Cardiac muscle cell (in vitro differentiated cells and primary cell): ENCODE measurements around the gene KXD1. TPM values are rescaled to one million over a fixed set of nuclear protein-coding genes. Genes with fewer than 3 reads are reported as not detected.

Source experiments
- DNase-seq, 2 donors: peaks; one replicate each; pipeline versions ENCODE4 v3.0.0 to v3.0.0-alpha.2; 2010 to 2017; ENCODE audit warnings: low read depth in 1 of 2, low spot score in 1 of 2
- H3K27ac ChIP-seq: fragments of 200-600 bp; sonication (generic); 2 replicates; pipeline ENCODE4 v1.5.1; 2016
- H3K27me3 ChIP-seq: fragments of 200-600 bp; sonication (generic); 2 replicates; pipeline ENCODE4 v1.6.0; 2016; ENCODE audit warnings: control low read depth
- H3K36me3 ChIP-seq: fragments of 200-600 bp; sonication (generic); 2 replicates; pipeline ENCODE4 v1.5.1; 2016; ENCODE audit warnings: control low read depth
- H3K4me1 ChIP-seq: fragments of 200-600 bp; sonication (generic); 2 replicates; pipeline ENCODE4 v1.8.1; 2017; ENCODE audit warnings: low read depth, mild to moderate bottlenecking, mixed run types
- H3K4me3 ChIP-seq: fragments of 200-600 bp; sonication (generic); 2 replicates; pipeline ENCODE4 v1.5.1; 2016; ENCODE audit warnings: mild to moderate bottlenecking
- H3K9me3 ChIP-seq: fragments of 200-600 bp; sonication (generic); 2 replicates; pipeline ENCODE4 v1.5.1; 2017; ENCODE audit warnings: low read depth, mild to moderate bottlenecking, control low read depth
- CTCF ChIP-seq: IDR thresholded peaks from 2 replicates; pipeline ENCODE4 v1.5.1; 2012; ENCODE audit warnings: low read depth, mild to moderate bottlenecking, low read length
- polyA plus RNA-seq: library from polyadenylated mRNA; unstranded; fragments of >200 nt; fragmentation: Nextera tagmentation; extraction: Ambion mirVana; gene quantifications from 2 replicates; pipeline ENCODE4 v1.2.1, GENCODE V29; 2016
- total RNA-seq: library from RNA; depleted of rRNA; stranded (reverse); fragments of >200 nt; gene quantifications from 2 replicates; pipeline ENCODE4 v1.2.3, GENCODE V29; 2016

KXD1 gene
- total and polyA plus RNA-seq, 2 experiments from 2014 or later: 127 to 137 TPM

DNA sequence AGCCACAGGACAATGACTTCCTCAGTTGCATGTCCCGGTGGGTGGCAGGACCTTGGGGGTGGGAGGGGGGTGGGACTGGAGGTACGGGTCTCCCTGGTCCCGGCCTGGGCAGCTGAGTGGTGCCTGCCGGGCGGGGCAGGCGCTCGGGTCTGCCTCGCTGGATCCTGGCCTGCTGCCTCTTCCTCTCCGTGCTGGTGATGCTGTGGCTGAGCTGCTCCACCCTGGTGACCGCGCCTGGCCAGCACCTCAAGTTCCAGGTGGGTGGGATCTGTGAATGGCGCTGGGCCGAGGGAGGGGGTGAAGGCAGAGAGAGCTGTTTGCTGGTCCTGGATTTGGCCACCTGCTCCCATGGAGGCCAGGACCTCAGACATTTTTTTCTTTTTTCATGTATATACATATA lies 60.6 kb downstream of the KXD1 start:
- no peaks in the 10 kb centered on the region for H3K9me3 ChIP-seq
- H3K27ac ChIP-seq: no peak overlapping the region
- DNase-seq: no peak
- no peaks in the 10 kb centered on the region for H3K4me1 ChIP-seq
- no peak for TF ChIP-seq CTCF
- H3K4me3 ChIP-seq: no peak overlapping the region
- H3K36me3 ChIP-seq: no peaks in the 10 kb centered on the region
- peaks cover 33% of the 10 kb centered on the region for H3K27me3 ChIP-seq

Other genes with a start within 250 kb of the KXD1 start
- 446 and 493 TPM in 2 replicates for gene LSM4, start 234.8 kb upstream of the KXD1 start, total RNA-seq
- 418 and 422 TPM in 2 replicates for gene LSM4, start 234.8 kb upstream of the KXD1 start, polyA plus RNA-seq
- gene PGPEP1, start 217.3 kb upstream of the KXD1 start, total RNA-seq: 19.6 and 19.7 TPM in 2 replicates
- 12.9 and 14.0 TPM in 2 replicates for gene PGPEP1, start 217.3 kb upstream of the KXD1 start, polyA plus RNA-seq
- 2.9 and 10.0 TPM in 2 replicates for gene GDF15, start 171.7 kb upstream of the KXD1 start, total RNA-seq
- 2.4 and 8.2 TPM in 2 replicates for gene GDF15, start 171.7 kb upstream of the KXD1 start, polyA plus RNA-seq
- gene LRRC25, start 160.2 kb upstream of the KXD1 start, total RNA-seq: 0.04 TPM in 1 of 2 replicates, not detected in the other
- gene LRRC25, start 160.2 kb upstream of the KXD1 start, polyA plus RNA-seq: not detected in 2 replicates
- gene SSBP4, start 138.5 kb upstream of the KXD1 start, total RNA-seq: 154 and 180 TPM in 2 replicates
- 151 and 175 TPM in 2 replicates for gene SSBP4, start 138.5 kb upstream of the KXD1 start, polyA plus RNA-seq
- gene ISYNA1, start 119.7 kb upstream of the KXD1 start, total RNA-seq: 218 and 298 TPM in 2 replicates
- 370 and 442 TPM in 2 replicates for gene ISYNA1, start 119.7 kb upstream of the KXD1 start, polyA plus RNA-seq
- 19.4 and 20.7 TPM in 2 replicates for gene ELL, start 35.8 kb upstream of the KXD1 start, total RNA-seq
- 14.8 and 18.2 TPM in 2 replicates for gene ELL, start 35.8 kb upstream of the KXD1 start, polyA plus RNA-seq
- gene FKBP8, start 14.3 kb upstream of the KXD1 start, total RNA-seq: 514 and 568 TPM in 2 replicates
- gene FKBP8, start 14.3 kb upstream of the KXD1 start, polyA plus RNA-seq: 398 and 473 TPM in 2 replicates
- 387 and 390 TPM in 2 replicates for gene UBA52, start 14.0 kb downstream of the KXD1 start, total RNA-seq
- gene UBA52, start 14.0 kb downstream of the KXD1 start, polyA plus RNA-seq: 415 and 457 TPM in 2 replicates
- 130 and 133 TPM in 2 replicates for gene REX1BD, start 30.9 kb downstream of the KXD1 start, total RNA-seq
- 141 and 179 TPM in 2 replicates for gene REX1BD, start 30.9 kb downstream of the KXD1 start, polyA plus RNA-seq
- 0.14 and 0.69 TPM in 2 replicates for gene CRLF1, start 48.9 kb downstream of the KXD1 start, total RNA-seq
- gene CRLF1, start 48.9 kb downstream of the KXD1 start, polyA plus RNA-seq: 0.89 and 1.2 TPM in 2 replicates
- 0.74 and 1.6 TPM in 2 replicates for gene TMEM59L, start 55.0 kb downstream of the KXD1 start, total RNA-seq
- 2.0 and 2.4 TPM in 2 replicates for gene TMEM59L, start 55.0 kb downstream of the KXD1 start, polyA plus RNA-seq
- gene KLHL26, start 79.2 kb downstream of the KXD1 start, total RNA-seq: 8.6 and 9.5 TPM in 2 replicates
- 8.0 and 8.2 TPM in 2 replicates for gene KLHL26, start 79.2 kb downstream of the KXD1 start, polyA plus RNA-seq
- gene CRTC1, start 125.8 kb downstream of the KXD1 start, total RNA-seq: 12.8 and 13.8 TPM in 2 replicates
- gene CRTC1, start 125.8 kb downstream of the KXD1 start, polyA plus RNA-seq: 4.0 and 5.8 TPM in 2 replicates
- gene COMP, start 233.4 kb downstream of the KXD1 start, total RNA-seq: 0.07 and 0.09 TPM in 2 replicates
- gene COMP, start 233.4 kb downstream of the KXD1 start, polyA plus RNA-seq: 0.46 TPM in 1 of 2 replicates, not detected in the other